MM.1S (cell line): ENCODE measurements around the gene UFD1.

Experiments used
- DNase-seq: peaks from one replicate; pipeline ENCODE4 v3.0.0-alpha.2; 2015
- H2AFZ ChIP-seq: fragments of 300-600 bp; sonication (generic); 2 replicates; pipeline ENCODE4 v1.6.0; 2016; ENCODE audit warnings: antibody characterized with exemption, low read length
- H3F3A ChIP-seq: fragments of 300-600 bp; sonication (generic); 2 replicates; pipeline ENCODE4 v1.6.1; 2016; ENCODE audit warnings: mild to moderate bottlenecking, antibody characterized with exemption, low read length, moderate library complexity, mixed read lengths; ENCODE audit not compliant: insufficient read depth
- H3K27ac ChIP-seq: fragments of 300-600 bp; sonication (generic); 2 replicates; pipeline ENCODE4 v1.5.1; 2016; ENCODE audit warnings: mild to moderate bottlenecking, low read length
- H3K27me3 ChIP-seq: fragments of 300-600 bp; sonication (generic); replicated peaks from 2 replicates; pipeline ENCODE4 v1.6.0; 2016; ENCODE audit warnings: low read length; ENCODE audit not compliant: insufficient read depth
- H3K36me3 ChIP-seq: fragments of 300-600 bp; sonication (generic); replicated peaks from 2 replicates; pipeline ENCODE4 v1.6.1; 2016; ENCODE audit warnings: mild to moderate bottlenecking, low read length, mixed read lengths; ENCODE audit not compliant: insufficient read depth
- H3K4me1 ChIP-seq: fragments of 300-600 bp; sonication (generic); 2 replicates; pipeline ENCODE4 v1.6.1; 2016; ENCODE audit warnings: low read length, mixed read lengths
- H3K4me2 ChIP-seq: fragments of 300-600 bp; sonication (generic); 2 replicates; pipeline ENCODE4 v1.6.0; 2016; ENCODE audit warnings: low read depth, low read length
- H3K4me3 ChIP-seq: fragments of 300-600 bp; sonication (generic); 2 replicates; pipeline ENCODE4 v1.5.1; 2016; ENCODE audit warnings: low read length, mixed read lengths
- H3K79me2 ChIP-seq: fragments of 300-600 bp; sonication (generic); 2 replicates; pipeline ENCODE4 v1.6.1; 2016; ENCODE audit warnings: mixed run types, low read length, mixed read lengths
- H3K9ac ChIP-seq: fragments of 300-600 bp; sonication (generic); 2 replicates; pipeline ENCODE4 v1.6.1; 2016; ENCODE audit warnings: low read length, mixed read lengths
- H3K9me2 ChIP-seq: fragments of 300-600 bp; sonication (generic); replicated peaks from 2 replicates; pipeline ENCODE4 v1.6.1; 2016; ENCODE audit warnings: mild to moderate bottlenecking, low read length, mixed read lengths; ENCODE audit not compliant: insufficient read depth
- H3K9me3 ChIP-seq: fragments of 300-600 bp; sonication (generic); replicated peaks from 2 replicates; pipeline ENCODE4 v1.6.1; 2016; ENCODE audit warnings: mild to moderate bottlenecking, low read length, mixed read lengths; ENCODE audit not compliant: insufficient read depth
- H4K20me1 ChIP-seq: fragments of 300-600 bp; sonication (generic); 2 replicates; pipeline ENCODE4 v1.6.1; 2016; ENCODE audit warnings: mild to moderate bottlenecking, low read length, moderate library complexity, mixed read lengths; ENCODE audit not compliant: insufficient read depth
- CTCF ChIP-seq: fragments of 300-600 bp; sonication (generic); IDR thresholded peaks from 2 replicates; pipeline ENCODE4 v1.5.1; 2016; ENCODE audit warnings: antibody characterized with exemption, low read length, mixed read lengths
- EZH2 ChIP-seq: fragments of 300-600 bp; sonication (generic); optimal IDR thresholded peaks from 2 replicates; pipeline ENCODE3; 2017; ENCODE audit warnings: low read depth, mild to moderate bottlenecking, antibody characterized with exemption, low read length, mixed read lengths
- EZH2phosphoT487 ChIP-seq: fragments of 300-600 bp; sonication (generic); IDR thresholded peaks from 2 replicates; pipeline ENCODE4 v1.6.1; 2018; ENCODE audit warnings: antibody characterized with exemption, low read length

Gene UFD1

GRCh38 chr22:19464975-19465374 lies 14.0 kb downstream of the UFD1 start:
- Histone ChIP-seq H3K4me2 (no peak overlapping the region), H3F3A (no peaks in the 10 kb centered on the region), H3K4me1 (no peaks in the 10 kb centered on the region), H3K4me3 (no peak overlapping the region), H3K27ac (no peak overlapping the region), H3K9ac (no peak overlapping the region), H3K9me2 (no peaks in the 10 kb centered on the region), H3K36me3 (peaks cover 17% of the 10 kb centered on the region), H4K20me1 (no peaks in the 10 kb centered on the region), H3K9me3 (no peaks in the 10 kb centered on the region), H3K79me2 (peaks cover 17% of the 10 kb centered on the region), H3K27me3 (no peaks in the 10 kb centered on the region), H2AFZ (no peak overlapping the region)
- TF ChIP-seq CTCF (no peak), EZH2phosphoT487 (no peak), EZH2 (no peak)
- DNase-seq: no peak

GRCh38 chr22:19464546-19464945 lies 14.4 kb downstream of the UFD1 start:
- H3K27me3 ChIP-seq: no peaks in the 10 kb centered on the region
- no peaks in the 10 kb centered on the region for H4K20me1 ChIP-seq
- no peaks in the 10 kb centered on the region for H3K4me1 ChIP-seq
- peaks cover 13% of the 10 kb centered on the region for H3K79me2 ChIP-seq
- no peak overlapping the region for H2AFZ ChIP-seq
- TF ChIP-seq EZH2phosphoT487: no peak
- no peak for TF ChIP-seq CTCF
- TF ChIP-seq EZH2: no peak
- no peak overlapping the region for H3K27ac ChIP-seq
- no peak for DNase-seq
- no peaks in the 10 kb centered on the region for H3K9me2 ChIP-seq
- H3F3A ChIP-seq: no peaks in the 10 kb centered on the region
- no peak overlapping the region for H3K4me2 ChIP-seq
- peaks cover 13% of the 10 kb centered on the region for H3K36me3 ChIP-seq
- H3K9me3 ChIP-seq: no peaks in the 10 kb centered on the region
- no peak overlapping the region for H3K9ac ChIP-seq
- no peak overlapping the region for H3K4me3 ChIP-seq

- DNase-seq: no peak
- H3F3A ChIP-seq: no peaks in the 10 kb centered on the region
- H3K27me3 ChIP-seq: no peaks in the 10 kb centered on the region
- peaks cover 5% of the 10 kb centered on the region for H3K79me2 ChIP-seq
- no peak overlapping the region for H3K4me3 ChIP-seq
- H3K4me1 ChIP-seq: no peaks in the 10 kb centered on the region
- H3K9me2 ChIP-seq: no peaks in the 10 kb centered on the region
- no peak overlapping the region for H3K9ac ChIP-seq
- H3K9me3 ChIP-seq: no peaks in the 10 kb centered on the region
- H3K36me3 ChIP-seq: peaks cover 13% of the 10 kb centered on the region
- no peak overlapping the region for H3K27ac ChIP-seq
- no peak overlapping the region for H2AFZ ChIP-seq
- TF ChIP-seq EZH2phosphoT487: no peak
- TF ChIP-seq EZH2: no peak
- TF ChIP-seq CTCF: no peak
- no peak overlapping the region for H3K4me2 ChIP-seq
- no peaks in the 10 kb centered on the region for H4K20me1 ChIP-seq
Measured at GRCh38 chr22:19463491-19464469, 15.2 kb downstream of the UFD1 start.
